CD1c-positive myeloid dendritic cell (primary cell): ENCODE data around the gene KRT7.

ENCODE experiments used
- DNase-seq: peaks from one replicate; pipeline ENCODE4 v3.0.0-alpha.2; 2016; ENCODE audit errors: extremely low spot score

KRT7 gene

GRCh38 chr12:52232674-52233461, at the start of gene KRT7:
TSS of gene KRT7 (plus strand) at chr12:52233243. CDS start at chr12:52233297, 54 bp downstream.
- no peak for DNase-seq

- DNase-seq: no peak
Observed at GRCh38 chr12:52183544-52183910, 49.5 kb upstream of the KRT7 start.

GRCh38 chr12:52183971-52184370, 49.1 kb upstream of the KRT7 start:
- no peak for DNase-seq

GRCh38 chr12:52184813-52185212, 48.2 kb upstream of the KRT7 start:
- no peak for DNase-seq

GRCh38 chr12:52185400-52185967, 47.6 kb upstream of the KRT7 start:
- no peak for DNase-seq

DNA sequence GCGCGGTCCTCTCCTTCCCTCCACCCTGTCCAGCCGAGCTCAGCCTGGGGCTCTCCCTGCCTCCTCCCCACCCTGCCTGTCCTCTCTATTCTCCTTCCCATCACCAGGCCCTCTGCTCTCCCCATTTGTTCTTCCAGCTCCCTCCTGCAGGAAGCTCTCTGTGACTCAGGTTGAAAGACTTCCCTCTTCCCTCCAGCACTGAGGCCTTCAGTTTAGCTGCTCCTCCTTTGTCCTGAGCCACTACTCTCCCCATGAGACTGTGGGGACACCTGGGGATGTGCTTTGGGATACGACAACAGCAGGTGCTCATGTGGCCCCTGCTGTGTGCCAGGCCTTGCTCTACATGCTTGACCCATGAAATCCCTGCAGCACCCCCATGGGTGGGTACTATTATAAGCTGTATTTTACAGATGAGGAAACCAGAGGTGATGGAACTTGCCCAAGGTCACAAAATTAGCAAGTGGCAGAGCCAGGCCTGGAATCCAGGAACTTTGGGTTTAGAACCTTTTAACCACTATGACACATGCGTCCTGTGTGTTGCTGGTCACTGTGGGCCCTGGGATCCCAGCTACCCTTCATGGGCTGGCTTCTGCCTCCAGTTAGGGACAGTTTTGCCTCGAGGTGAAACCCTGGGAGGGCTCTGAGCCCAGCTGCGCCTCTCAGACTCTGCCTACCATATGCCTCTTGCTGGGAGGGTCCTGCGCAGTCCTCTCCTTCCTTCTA, 46.8 kb upstream of the KRT7 start:
- DNase-seq: peak; percentile 24

GRCh38 chr12:52187206-52187605, 45.8 kb upstream of the KRT7 start:
- DNase-seq: no peak

- DNase-seq: no peak
Observed at GRCh38 chr12:52187640-52188039, 45.4 kb upstream of the KRT7 start.

DNA sequence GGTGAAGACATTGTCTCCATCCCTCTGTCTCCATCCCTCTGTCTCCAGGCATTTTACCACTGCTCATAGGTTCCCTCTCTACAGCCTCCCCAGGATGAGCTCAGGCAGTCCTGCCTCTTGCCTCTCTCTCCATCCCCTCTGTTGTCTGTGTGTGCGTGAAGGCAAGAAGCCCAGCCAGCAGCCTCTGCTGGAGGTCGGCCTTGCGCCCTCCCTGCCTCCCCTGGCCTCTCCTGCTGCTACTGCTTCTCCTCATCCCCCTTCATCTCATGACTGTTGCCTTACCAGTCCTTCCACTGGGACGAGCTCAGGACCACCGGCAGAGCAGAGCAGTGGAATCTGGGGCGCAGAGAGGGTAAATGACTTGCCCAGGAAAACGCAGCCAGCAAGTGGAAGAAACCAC, 44.4 kb upstream of the KRT7 start:
- DNase-seq: no peak

DNA sequence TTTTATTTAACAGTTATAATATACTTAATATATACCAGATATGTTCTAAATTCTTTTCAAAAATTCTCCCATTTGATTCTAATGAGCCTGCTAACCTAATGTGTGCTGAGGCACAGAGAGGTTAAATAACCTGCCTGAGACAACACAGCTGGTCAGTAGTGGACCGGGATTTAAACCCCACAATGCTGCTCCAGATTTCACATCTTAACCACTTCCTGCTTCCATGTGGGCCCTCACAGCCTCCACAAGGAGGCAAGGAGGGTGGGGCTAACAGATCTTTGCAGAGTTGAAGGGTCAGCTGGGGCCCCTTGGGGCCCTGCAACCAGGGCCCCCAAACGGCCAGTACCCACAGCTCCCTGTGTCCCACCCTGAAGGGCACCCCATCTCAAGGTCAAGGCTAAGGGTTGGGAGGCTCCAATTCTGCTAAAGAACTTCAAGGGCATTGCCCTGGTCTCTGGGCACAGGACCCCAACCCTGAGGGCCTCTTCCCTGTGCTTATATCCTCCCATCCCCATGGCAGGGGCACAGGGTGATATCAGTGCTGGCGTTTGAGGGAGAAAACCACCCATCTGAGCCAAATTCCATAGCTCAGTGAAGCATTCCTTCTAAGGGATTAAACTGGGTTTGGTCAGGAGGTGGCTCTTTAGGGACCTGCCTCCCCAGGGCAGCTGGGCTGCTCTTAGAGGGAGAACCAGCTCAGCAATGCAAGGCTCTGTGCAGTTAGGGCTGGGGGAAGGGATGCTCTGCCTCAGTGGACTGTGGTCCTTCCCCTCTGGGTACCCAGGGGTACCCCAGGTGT, 43.5 kb upstream of the KRT7 start:
- peak; percentile 30 for DNase-seq

DNA sequence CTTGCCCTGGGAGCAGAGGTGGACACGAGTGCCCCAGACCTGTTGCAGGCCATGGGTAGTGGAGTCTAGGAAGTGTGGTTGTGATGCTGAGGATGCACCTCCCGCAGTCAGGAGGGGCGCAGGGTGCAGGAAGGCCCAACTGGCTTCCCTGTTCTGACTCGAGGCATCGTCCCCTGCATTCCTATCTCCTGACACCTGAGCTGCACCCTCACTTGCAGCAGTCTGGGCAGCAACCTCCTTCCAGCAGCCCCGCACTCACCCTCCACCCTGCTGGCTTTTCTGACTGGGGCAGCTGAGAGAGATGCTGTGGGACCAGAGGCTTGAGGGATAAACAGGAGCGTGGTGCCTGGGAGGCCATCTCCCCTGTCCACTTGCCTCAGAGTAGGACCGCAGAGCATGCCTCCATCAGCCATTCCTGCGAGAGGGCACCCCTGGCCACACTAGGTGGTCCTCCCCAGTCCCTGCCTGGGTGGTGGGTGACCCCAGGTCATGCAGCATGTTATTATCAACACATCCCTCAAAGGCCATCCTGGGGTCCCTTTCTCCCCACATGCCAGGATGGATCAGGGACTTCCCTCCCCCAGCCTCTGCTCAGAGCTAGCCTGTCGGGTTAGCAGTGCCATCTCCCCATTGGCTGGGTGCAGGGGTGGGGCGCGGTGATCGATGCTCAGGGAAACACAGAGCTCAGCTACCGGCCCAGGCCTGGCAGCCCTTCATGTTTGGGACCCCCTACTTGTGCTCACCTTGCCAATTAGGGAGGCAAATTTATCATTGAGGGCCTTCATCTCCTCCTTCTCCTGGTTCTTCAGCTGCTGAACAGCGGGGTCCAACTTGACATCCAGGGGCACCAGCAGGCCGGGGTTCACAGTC, 41.9 kb upstream of the KRT7 start:
- DNase-seq: no peak

DNA sequence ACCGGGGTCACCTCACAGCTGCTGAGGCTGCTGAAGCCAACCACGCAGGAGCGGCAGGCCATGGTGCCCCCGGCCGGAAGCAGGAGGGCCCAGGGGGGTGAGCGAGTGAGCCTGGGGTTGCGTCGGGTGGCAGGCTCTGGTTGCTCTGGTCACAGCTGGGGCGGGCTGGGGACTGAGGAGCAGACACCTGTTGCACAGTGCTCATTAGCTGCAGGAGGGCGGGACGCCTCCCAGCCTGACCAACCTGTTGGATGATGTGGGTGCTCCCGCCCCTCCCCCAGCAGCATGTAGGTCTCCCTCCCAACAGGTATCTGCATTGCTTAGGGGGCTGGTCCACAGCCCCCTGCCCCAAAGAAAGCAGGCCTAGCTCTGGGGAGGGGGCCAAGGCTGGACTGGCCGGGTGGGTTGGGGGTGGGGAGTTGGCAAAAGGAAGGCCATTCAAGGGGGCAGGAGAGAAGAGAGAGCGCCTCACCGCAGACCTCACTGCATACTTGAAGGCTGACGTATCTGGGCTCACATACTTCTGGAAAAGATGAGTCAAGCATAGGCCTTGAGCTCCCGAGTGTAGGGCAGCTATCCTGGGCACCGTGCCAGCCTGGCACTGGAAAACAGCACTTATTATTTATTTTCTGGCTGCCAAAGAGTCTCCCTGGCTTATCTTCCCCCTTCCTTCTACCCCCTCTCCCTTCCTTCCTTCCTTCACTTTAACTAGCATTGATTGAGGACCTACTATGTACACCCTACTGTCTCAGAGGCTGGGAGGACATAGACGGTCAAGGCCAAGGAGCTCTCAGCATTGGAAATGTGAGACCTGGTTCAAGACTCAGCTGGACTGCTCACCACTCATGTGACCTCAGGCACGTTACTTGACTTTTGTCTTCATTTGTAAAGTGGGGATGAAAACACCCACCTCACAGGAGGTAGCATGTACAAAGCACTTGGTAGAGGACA, 40.9 kb upstream of the KRT7 start, which contains the start of gene KRT80:
KRT80 (minus strand) TSS at position 174 of the 951 bp plus-strand sequence; CDS start at position 62, 112 bp downstream.
- peak; percentile 82 for DNase-seq

DNA sequence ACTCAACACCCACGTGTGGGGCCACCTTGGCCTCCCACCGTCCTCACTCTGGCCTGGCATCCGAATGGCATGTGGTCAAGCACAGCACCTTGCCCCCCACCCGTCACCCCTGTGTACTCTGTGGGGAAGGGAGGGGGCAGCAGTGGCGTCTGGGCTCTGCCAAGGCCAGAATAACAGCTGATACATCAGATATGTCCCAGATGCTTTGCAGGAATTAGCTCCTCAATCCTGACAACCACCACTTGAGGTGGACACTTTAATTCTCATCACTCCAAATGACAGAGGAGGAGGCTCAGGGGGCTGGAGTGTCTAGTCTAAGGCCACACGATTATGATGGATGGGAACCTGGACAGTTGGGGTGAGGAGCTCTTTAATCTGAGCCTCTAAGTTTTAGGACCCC, 39.5 kb upstream of the KRT7 start:
- no peak for DNase-seq

DNA sequence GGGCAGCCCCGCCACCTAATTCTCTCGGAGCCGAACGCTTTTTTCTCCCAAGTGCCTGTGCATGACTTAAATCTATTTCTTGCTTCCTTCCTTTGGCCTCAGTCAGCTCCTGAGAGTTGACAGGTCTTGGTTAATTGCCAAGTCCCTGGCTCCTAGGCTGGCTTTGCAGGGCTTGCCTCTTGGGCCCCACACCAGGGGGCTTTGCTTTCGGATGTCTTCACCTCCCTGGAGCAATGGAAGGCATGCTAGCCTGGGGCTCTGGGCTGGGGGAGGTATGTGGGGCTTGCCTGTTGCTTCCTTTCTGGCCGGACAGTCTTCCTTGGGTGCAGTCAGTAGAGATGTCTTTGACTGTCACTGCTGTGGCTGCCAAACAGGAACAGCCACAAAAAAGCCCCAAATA, 39.1 kb upstream of the KRT7 start:
- DNase-seq: no peak

DNA sequence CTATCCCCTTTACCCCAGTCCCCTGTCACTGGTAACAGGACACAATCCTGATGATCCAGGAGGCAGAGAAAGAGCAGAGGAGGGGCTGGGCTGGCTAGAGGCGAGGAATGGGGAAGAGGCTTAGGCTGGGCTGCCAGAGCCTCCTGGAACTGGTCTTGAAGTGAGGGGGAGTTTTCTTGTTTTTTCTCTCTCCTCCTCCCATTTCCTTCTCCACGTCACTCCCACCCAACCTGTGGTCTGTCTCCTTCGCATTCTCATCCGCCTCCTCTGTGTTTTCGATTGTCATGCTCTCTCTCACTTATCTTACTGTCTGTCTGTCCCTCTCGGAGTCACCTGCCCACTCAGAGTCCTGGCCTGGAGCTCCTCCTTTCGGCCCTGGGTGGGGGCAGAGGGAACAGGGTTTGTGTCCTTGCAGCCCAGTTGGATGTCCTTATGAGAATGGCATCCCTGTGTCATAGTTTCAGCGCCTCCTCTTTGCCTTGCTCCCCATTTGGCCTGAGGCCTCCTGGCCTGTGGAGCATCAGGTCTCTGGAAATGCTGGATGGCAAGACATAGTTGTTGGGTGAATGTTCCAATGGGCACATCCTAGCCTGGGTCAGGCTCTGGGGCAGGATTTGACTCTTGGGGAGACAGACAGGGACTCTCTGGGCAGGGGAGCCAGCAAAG, 37.8 kb upstream of the KRT7 start:
- peak; percentile 61 for DNase-seq

- DNase-seq: peak; percentile 62
Observed at GRCh38 chr12:52197371-52198231, 35.4 kb upstream of the KRT7 start.

- peak; percentile 66 for DNase-seq
Observed at GRCh38 chr12:52198454-52199215, 34.4 kb upstream of the KRT7 start.
